Kidney (tissue), 14 donors: ENCODE measurements around the gene FBXL2. TPM values are rescaled to one million over a fixed set of nuclear protein-coding genes. Genes with fewer than 3 reads are reported as not detected.

Source experiments
- DNase-seq, 5 donors: peaks; one replicate each; pipeline ENCODE4 v3.0.0-alpha.2; 2013 to 2020
- FAIRE-seq: peaks from 2 replicates; lab custom pipeline; 2012; peaks lifted over from hg19 to GRCh38; lab: Jason Lieb, UNC
- H3K27ac ChIP-seq, 2 donors: one replicate each; pipeline ENCODE4 v1.7.0; 2013; ENCODE audit warnings: low read depth in 2 of 2, low read length in 2 of 2, inconsistent platforms in 1 of 2
- H3K27me3 ChIP-seq: one replicate; pipeline ENCODE4 v1.7.1; 2013; ENCODE audit warnings: low read length, inconsistent platforms; ENCODE audit not compliant: control insufficient read depth, insufficient read depth
- H3K36me3 ChIP-seq, 3 donors: one replicate each; pipeline versions ENCODE4 v1.7.0 to v1.7.1; 2013; ENCODE audit warnings: low read length in 3 of 3, control low read depth in 1 of 3, inconsistent platforms in 1 of 3; ENCODE audit not compliant: insufficient read depth in 3 of 3, control insufficient read depth in 2 of 3
- H3K4me1 ChIP-seq, 3 donors: one replicate each; pipeline versions ENCODE4 v1.7.0 to v1.7.1; 2013; ENCODE audit warnings: low read length in 3 of 3, inconsistent platforms in 1 of 3, low read depth in 1 of 3; ENCODE audit not compliant: control insufficient read depth in 2 of 3, insufficient read depth in 2 of 3
- H3K4me3 ChIP-seq, 3 donors: one replicate each; pipeline versions ENCODE4 v1.7.0 to v1.8.1; 2013; ENCODE audit warnings: low read length in 3 of 3, control low read depth in 1 of 3, inconsistent platforms in 1 of 3
- H3K9ac ChIP-seq, 3 donors: one replicate each; pipeline versions ENCODE4 v1.7.0 to v1.7.1; 2013; ENCODE audit warnings: low read length in 3 of 3, control low read depth in 1 of 3, inconsistent platforms in 1 of 3
- H3K9me3 ChIP-seq, 3 donors: one replicate each; pipeline versions ENCODE4 v1.7.0 to v1.7.1; 2013; ENCODE audit warnings: low read length in 3 of 3, control low read depth in 1 of 3, inconsistent platforms in 1 of 3; ENCODE audit not compliant: control insufficient read depth in 2 of 3, insufficient read depth in 1 of 3
- CTCF ChIP-seq: IDR thresholded peaks from 3 replicates; pipeline ENCODE4 v1.5.1; 2012; ENCODE audit warnings: mild to moderate bottlenecking, moderate library complexity, borderline replicate concordance; ENCODE audit not compliant: insufficient read depth; ENCODE audit errors: extremely low read depth
- intact Hi-C: fragments of 100-400 bp; cut with DNase I; formaldehyde crosslinking; loops from one replicate; pipeline ENCODE4 v1.11.1; 2022
- polyA plus RNA-seq: library from polyadenylated mRNA; stranded (reverse); fragments of 350-450 nt; fragmentation: Illumina TruSeq; extraction: RNeasy Lipid Tissue Mini Kit (QIAGEN cat#74804); gene quantifications from one replicate; pipeline ENCODE4 v1.2.3, GENCODE V29; 2014; ENCODE audit warnings: low read depth, low replicate concordance; ENCODE audit not compliant: insufficient read depth
- total RNA-seq: library from RNA; stranded (reverse); fragmentation: NEBNext Ultra II Directional; extraction: Animal tissue kit (Norgen Biotek cat#: 25700); gene quantifications from one replicate; pipeline ENCODE4 v1.2.1, GENCODE V29; 2021
- donor health status: control.
- donor health status: control.
- donor health status: control.
- donor health status: control.
- donor health status: control.
- donor health status: DM: yes; HTN: yes; CAD: no.
- donor health status: Normal renal cell carcinoma (clear cell type).

Gene FBXL2
- total and polyA plus RNA-seq, 2 donors from 2014 or later: 10.8 to 18.3 TPM

GRCh38 chr3:33383951-33384350, 106.7 kb downstream of the FBXL2 start:
- DNase-seq: no peak
- H3K36me3 ChIP-seq: peaks cover 2 to 6% (median 6%) of the 10 kb centered on the region in 3 donors

GRCh38 chr3:33385423-33385822, 108.2 kb downstream of the FBXL2 start:
- H3K9ac ChIP-seq: no peak overlapping the region
- H3K9me3 ChIP-seq: no peaks in the 10 kb centered on the region
- H3K36me3 ChIP-seq: peaks cover 4 to 15% (median 10%) of the 10 kb centered on the region in 3 donors
- no peaks in the 10 kb centered on the region for H3K4me1 ChIP-seq
- TF ChIP-seq CTCF: no peak
- no peak overlapping the region for H3K27ac ChIP-seq
- H3K4me3 ChIP-seq: no peak overlapping the region
- H3K27me3 ChIP-seq: no peaks in the 10 kb centered on the region
- intact Hi-C loops: no loop called here
- FAIRE-seq (no peak), DNase-seq (no peak)

More at GRCh38 chr3:33383951-33384350, 106.7 kb downstream of the FBXL2 start:
- Histone ChIP-seq H3K27me3 (no peaks in the 10 kb centered on the region), H3K4me1 (no peaks in the 10 kb centered on the region), H3K9me3 (no peaks in the 10 kb centered on the region), H3K9ac (no peak overlapping the region), H3K27ac (no peak overlapping the region), H3K4me3 (no peak overlapping the region)
- no peak for TF ChIP-seq CTCF
- FAIRE-seq: no peak
- intact Hi-C loops: no loop called here

GRCh38 chr3:33386631-33387030, 109.4 kb downstream of the FBXL2 start:
- no peak overlapping the region for H3K9ac ChIP-seq
- no peak overlapping the region for H3K27ac ChIP-seq
- H3K9me3 ChIP-seq: no peaks in the 10 kb centered on the region
- H3K36me3 ChIP-seq: peaks cover 5 to 21% (median 20%) of the 10 kb centered on the region in 3 donors
- H3K4me3 ChIP-seq: no peak overlapping the region
- FAIRE-seq (no peak), DNase-seq (no peak)
- intact Hi-C loops: no loop called here
- no peaks in the 10 kb centered on the region for H3K4me1 ChIP-seq
- no peak for TF ChIP-seq CTCF
- H3K27me3 ChIP-seq: no peaks in the 10 kb centered on the region
